ENCODE data around the gene UBN1.

The UBN1 gene

GRCh38 chr16:4811773-4812172 is 35.5 kb upstream of the UBN1 start:
- Histone ChIP-seq H3K36me3 (ENCODE audit: low read depth) (peaks cover 63% of the 10 kb centered on the region), H3K9me3 (ENCODE audit: severe bottlenecking) (no peaks in the 10 kb centered on the region), H3K27me3 (ENCODE audit: insufficient read depth, poor library complexity, severe bottlenecking) (no peaks in the 10 kb centered on the region), H3K27ac (ENCODE audit: poor library complexity, severe bottlenecking) (no peak overlapping the region), H3K4me3 (ENCODE audit: severe bottlenecking) (no peak overlapping the region), H3K4me1 (ENCODE audit: insufficient read depth, poor library complexity, severe bottlenecking) (no peaks in the 10 kb centered on the region)
- no peak for ATAC-seq (ENCODE audit: low read depth)
- TF ChIP-seq CTCF (IDR thresholded peaks at IDR 0.05; ENCODE audit: poor library complexity, severe bottlenecking), result no peak
- no peak for DNase-seq (ENCODE audit: low spot score)

GRCh38 chr16:4813251-4814003 is 33.9 kb upstream of the UBN1 start:
- no peak for DNase-seq (ENCODE audit: low spot score)
- H3K27ac ChIP-seq (ENCODE audit: poor library complexity, severe bottlenecking), result no peak overlapping the region
- peaks cover 55% of the 10 kb centered on the region for H3K36me3 ChIP-seq (ENCODE audit: low read depth)
- no peak for ATAC-seq (ENCODE audit: low read depth)
- H3K4me3 ChIP-seq (ENCODE audit: severe bottlenecking), result no peak overlapping the region
- no peaks in the 10 kb centered on the region for H3K4me1 ChIP-seq (ENCODE audit: insufficient read depth, poor library complexity, severe bottlenecking)
- no peaks in the 10 kb centered on the region for H3K9me3 ChIP-seq (ENCODE audit: severe bottlenecking)
- no peaks in the 10 kb centered on the region for H3K27me3 ChIP-seq (ENCODE audit: insufficient read depth, poor library complexity, severe bottlenecking)
- no peak for TF ChIP-seq CTCF (IDR thresholded peaks at IDR 0.05; ENCODE audit: poor library complexity, severe bottlenecking)

- no peak for TF ChIP-seq CTCF (IDR thresholded peaks at IDR 0.05; ENCODE audit: poor library complexity, severe bottlenecking)
- no peak for DNase-seq (ENCODE audit: low spot score)
- no peaks in the 10 kb centered on the region for H3K9me3 ChIP-seq (ENCODE audit: severe bottlenecking)
- no peak for ATAC-seq (ENCODE audit: low read depth)
- no peak overlapping the region for H3K27ac ChIP-seq (ENCODE audit: poor library complexity, severe bottlenecking)
- no peaks in the 10 kb centered on the region for H3K27me3 ChIP-seq (ENCODE audit: insufficient read depth, poor library complexity, severe bottlenecking)
- no peaks in the 10 kb centered on the region for H3K4me1 ChIP-seq (ENCODE audit: insufficient read depth, poor library complexity, severe bottlenecking)
- no peak overlapping the region for H3K4me3 ChIP-seq (ENCODE audit: severe bottlenecking)
- peaks cover 55% of the 10 kb centered on the region for H3K36me3 ChIP-seq (ENCODE audit: low read depth)
Measured at GRCh38 chr16:4814046-4814445, 33.2 kb upstream of the UBN1 start.

- no peak overlapping the region for H3K4me3 ChIP-seq (ENCODE audit: severe bottlenecking)
- H3K27me3 ChIP-seq (ENCODE audit: insufficient read depth, poor library complexity, severe bottlenecking), result no peaks in the 10 kb centered on the region
- no peak overlapping the region for H3K27ac ChIP-seq (ENCODE audit: poor library complexity, severe bottlenecking)
- no peaks in the 10 kb centered on the region for H3K9me3 ChIP-seq (ENCODE audit: severe bottlenecking)
- peaks cover 53% of the 10 kb centered on the region for H3K36me3 ChIP-seq (ENCODE audit: low read depth)
- ATAC-seq (ENCODE audit: low read depth) (no peak), DNase-seq (ENCODE audit: low spot score) (no peak)
- H3K4me1 ChIP-seq (ENCODE audit: insufficient read depth, poor library complexity, severe bottlenecking), result no peaks in the 10 kb centered on the region
- no peak for TF ChIP-seq CTCF (IDR thresholded peaks at IDR 0.05; ENCODE audit: poor library complexity, severe bottlenecking)
Measured at GRCh38 chr16:4814542-4815173, 32.6 kb upstream of the UBN1 start.

GRCh38 chr16:4820652-4821051 is 26.6 kb upstream of the UBN1 start:
- H3K9me3 ChIP-seq (ENCODE audit: severe bottlenecking), result no peaks in the 10 kb centered on the region
- H3K4me3 ChIP-seq (ENCODE audit: severe bottlenecking), result no peak overlapping the region
- no peak for ATAC-seq (ENCODE audit: low read depth)
- H3K36me3 ChIP-seq (ENCODE audit: low read depth), result peaks cover 69% of the 10 kb centered on the region
- no peaks in the 10 kb centered on the region for H3K4me1 ChIP-seq (ENCODE audit: insufficient read depth, poor library complexity, severe bottlenecking)
- no peak overlapping the region for H3K27ac ChIP-seq (ENCODE audit: poor library complexity, severe bottlenecking)
- no peaks in the 10 kb centered on the region for H3K27me3 ChIP-seq (ENCODE audit: insufficient read depth, poor library complexity, severe bottlenecking)
- TF ChIP-seq CTCF (IDR thresholded peaks at IDR 0.05; ENCODE audit: poor library complexity, severe bottlenecking), result no peak
- no peak for DNase-seq (ENCODE audit: low spot score)
